GM23338 (cell line): ENCODE data around the gene TMEM11. TPM values are rescaled to one million over a fixed set of nuclear protein-coding genes. Genes with fewer than 3 reads are reported as not detected.

Experiments used
- ATAC-seq: fragments of 200-7000 bp; cut with Tn5 transposase; 3 replicates; pipeline ENCODE4 v1.9.1; 2020
- DNase-seq: peaks from one replicate; pipeline ENCODE4 v3.0.0-alpha.2; 2015; ENCODE audit warnings: low spot score
- H2AFZ ChIP-seq: fragments of 200-600 bp; sonication (generic); 2 replicates; pipeline ENCODE4 v1.8.0; 2016; ENCODE audit warnings: antibody characterized with exemption, mild to moderate bottlenecking, moderate library complexity
- H3F3A ChIP-seq: fragments of 200-600 bp; sonication (generic); replicated peaks from 2 replicates; pipeline ENCODE4 v1.8.0; 2017; ENCODE audit warnings: antibody characterized with exemption, mixed run types, low read depth
- H3K27ac ChIP-seq: fragments of 200-600 bp; sonication (generic); 2 replicates; pipeline ENCODE4 v1.6.1; 2016; ENCODE audit warnings: low read depth
- H3K27me3 ChIP-seq: fragments of 200-600 bp; sonication (generic); 2 replicates; pipeline ENCODE4 v1.8.0; 2016; ENCODE audit warnings: mild to moderate bottlenecking, mixed run types, moderate library complexity; ENCODE audit not compliant: insufficient read depth
- H3K36me3 ChIP-seq: fragments of 200-600 bp; sonication (generic); 2 replicates; pipeline ENCODE4 v1.8.0; 2016; ENCODE audit warnings: mild to moderate bottlenecking; ENCODE audit not compliant: insufficient read depth
- H3K4me1 ChIP-seq: fragments of 200-600 bp; sonication (generic); 2 replicates; pipeline ENCODE4 v1.8.0; 2016; ENCODE audit warnings: mild to moderate bottlenecking, moderate library complexity; ENCODE audit not compliant: insufficient read depth
- H3K4me2 ChIP-seq: fragments of 200-600 bp; sonication (generic); 2 replicates; pipeline ENCODE4 v1.7.1; 2017; ENCODE audit warnings: mixed run types
- H3K4me3 ChIP-seq: fragments of 200-600 bp; sonication (generic); 2 replicates; pipeline ENCODE4 v1.6.1; 2016; ENCODE audit warnings: mixed run types
- H3K79me2 ChIP-seq: fragments of 200-600 bp; sonication (generic); replicated peaks from 2 replicates; pipeline ENCODE4 v1.8.0; 2017; ENCODE audit warnings: mild to moderate bottlenecking; ENCODE audit not compliant: insufficient read depth
- H3K9me2 ChIP-seq: fragments of 200-600 bp; sonication (generic); 2 replicates; pipeline ENCODE4 v1.8.0; 2017; ENCODE audit not compliant: insufficient read depth
- H4K20me1 ChIP-seq: fragments of 200-600 bp; sonication (generic); replicated peaks from 2 replicates; pipeline ENCODE4 v1.8.0; 2017; ENCODE audit warnings: mild to moderate bottlenecking; ENCODE audit not compliant: insufficient read depth
- H3K27ac Mint-ChIP-seq: 2 replicates; pipeline ENCODE4 v1.8.0; 2020; ENCODE audit warnings: inconsistent platforms, mild to moderate bottlenecking, moderate library complexity, mixed read lengths
- H3K27me3 Mint-ChIP-seq: 3 replicates; pipeline ENCODE4 v1.8.0; 2022; ENCODE audit warnings: low read depth, mild to moderate bottlenecking, moderate library complexity, mixed read lengths, inconsistent platforms; ENCODE audit not compliant: insufficient read depth, poor library complexity
- H3K36me3 Mint-ChIP-seq: 3 replicates; pipeline ENCODE4 v1.8.0; 2021; ENCODE audit warnings: low read depth, mild to moderate bottlenecking, inconsistent platforms, moderate library complexity, mixed read lengths
- H3K4me1 Mint-ChIP-seq: 3 replicates; pipeline ENCODE4 v1.8.0; 2020; ENCODE audit warnings: mild to moderate bottlenecking, inconsistent platforms, mixed read lengths
- H3K4me3 Mint-ChIP-seq: 3 replicates; pipeline ENCODE4 v1.8.0; 2021; ENCODE audit warnings: moderate library complexity, mild to moderate bottlenecking, inconsistent platforms, mixed read lengths
- H3K9me3 Mint-ChIP-seq: 3 replicates; pipeline ENCODE4 v1.8.0; 2020; ENCODE audit warnings: moderate library complexity, mild to moderate bottlenecking, inconsistent platforms, mixed read lengths
- CREB1 ChIP-seq: fragments of 250-450 bp; sonication (Bioruptor Pico); IDR thresholded peaks from 2 replicates; pipeline ENCODE4 v1.5.0; 2020; ENCODE audit warnings: low read depth, mild to moderate bottlenecking, moderate library complexity
- EZH2 ChIP-seq: fragments of 200-600 bp; sonication (generic); IDR thresholded peaks from one replicate; pipeline ENCODE4 v1.8.0; 2017; ENCODE audit warnings: antibody characterized with exemption, mild to moderate bottlenecking, low read depth; ENCODE audit not compliant: unreplicated experiment
- EZH2phosphoT487 ChIP-seq: fragments of 200-600 bp; sonication (generic); IDR thresholded peaks from one replicate; pipeline ENCODE4 v1.8.1; 2018; ENCODE audit warnings: antibody characterized with exemption; ENCODE audit not compliant: unreplicated experiment
- JUNB ChIP-seq: IDR thresholded peaks from one replicate; pipeline ENCODE4 v1.6.1; 2016; ENCODE audit warnings: antibody characterized with exemption; ENCODE audit not compliant: unreplicated experiment
- NANOG ChIP-seq: IDR thresholded peaks from 2 replicates; pipeline ENCODE4 v1.6.1; 2016; ENCODE audit warnings: antibody characterized with exemption, borderline replicate concordance
- POLR2AphosphoS5 ChIP-seq: IDR thresholded peaks from 2 replicates; pipeline ENCODE4 v1.6.1; 2016; ENCODE audit warnings: antibody characterized with exemption, low read depth
- REST ChIP-seq: IDR thresholded peaks from one replicate; pipeline ENCODE4 v1.6.1; 2018; ENCODE audit warnings: antibody characterized with exemption; ENCODE audit not compliant: unreplicated experiment
- STAT1 ChIP-seq: IDR thresholded peaks from one replicate; pipeline ENCODE4 v1.6.1; 2016; ENCODE audit warnings: antibody characterized with exemption; ENCODE audit not compliant: unreplicated experiment
- ZNF114 ChIP-seq: fragments of 250-450 bp; sonication (Bioruptor Pico); IDR thresholded peaks from 2 replicates; pipeline ENCODE4 v1.5.0; 2020; ENCODE audit warnings: mild to moderate bottlenecking, moderate library complexity
- ZNF331 ChIP-seq: fragments of 250-450 bp; sonication (Bioruptor Pico); IDR thresholded peaks from 2 replicates; pipeline ENCODE4 v1.5.0; 2020; ENCODE audit warnings: low read depth, mild to moderate bottlenecking, moderate library complexity
- polyA plus RNA-seq: library from polyadenylated mRNA; unstranded; fragments of >200 nt; fragmentation: Nextera tagmentation; extraction: Ambion mirVana; gene quantifications from 2 replicates; pipeline ENCODE4 v1.2.1, GENCODE V29; 2016
- total RNA-seq: library from RNA; depleted of rRNA; stranded (reverse); fragments of >200 nt; shearing (Covaris generic); gene quantifications from 2 replicates; pipeline ENCODE4 v1.2.3, GENCODE V29; 2014
- TF ChIP-seq, protein P1 (sequence below): IDR thresholded peaks from 2 replicates; pipeline ENCODE4 v1.6.1; 2016; ENCODE audit warnings: antibody characterized with exemption
- TF ChIP-seq, protein P2 (sequence below): fragments of 250-450 bp; sonication (Bioruptor Pico); IDR thresholded peaks from 2 replicates; pipeline ENCODE4 v1.5.0; 2020; ENCODE audit warnings: mild to moderate bottlenecking, moderate library complexity

TMEM11 gene
- total and polyA plus RNA-seq, 2 experiments from 2014 or later: 38.5 to 90.2 TPM

DNA sequence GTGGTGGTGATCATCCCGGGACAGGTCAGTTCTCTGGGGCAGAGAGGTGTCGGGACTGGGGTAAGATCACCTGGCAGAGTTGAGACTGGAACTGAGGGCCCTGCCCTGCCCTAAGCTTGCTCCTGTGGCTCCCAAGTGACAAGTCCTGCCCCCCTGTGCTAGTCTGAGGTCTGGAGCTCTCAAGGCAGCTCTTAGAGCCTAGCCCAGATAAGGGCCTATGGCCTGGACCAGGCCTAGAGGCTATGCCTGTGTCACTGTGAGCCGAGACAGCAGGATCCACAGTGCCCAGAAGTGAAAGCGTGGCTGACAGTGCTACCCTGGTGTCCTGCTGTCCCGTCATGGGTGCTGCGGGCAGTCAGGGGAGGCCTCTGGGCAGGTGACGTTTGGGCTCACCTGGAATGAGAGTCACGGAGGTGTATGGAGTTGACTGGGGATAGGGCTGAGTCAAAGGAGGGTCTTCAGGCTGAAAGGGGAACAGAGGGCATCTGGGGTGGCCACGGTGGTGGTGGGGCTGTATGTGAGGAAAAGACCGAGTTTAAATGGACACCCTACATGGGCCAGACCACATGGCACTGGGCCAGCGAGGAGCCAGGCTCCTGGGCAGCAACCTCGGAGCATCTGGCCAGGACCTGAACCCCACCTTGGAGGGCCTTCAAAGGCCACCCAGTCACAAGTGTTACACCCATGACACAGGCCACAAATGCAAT is 33.7 kb upstream of the TMEM11 start:
- H3K4me2 ChIP-seq: no peak overlapping the region
- H3K27me3 Mint-ChIP-seq: peaks cover 9% of the 10 kb centered on the region
- no peak overlapping the region for H3K4me3 Mint-ChIP-seq
- no peak for ATAC-seq
- TF ChIP-seq EZH2 (no peak), STAT1 (no peak), CREB1 (CRISPR knock-in tag) (no peak), EZH2phosphoT487 (no peak), REST (no peak), POLR2AphosphoS5 (no peak), ZNF114 (CRISPR knock-in tag) (no peak), ZNF331 (CRISPR knock-in tag) (no peak), NANOG (no peak), JUNB (no peak)
- TF ChIP-seq, protein P1, sequence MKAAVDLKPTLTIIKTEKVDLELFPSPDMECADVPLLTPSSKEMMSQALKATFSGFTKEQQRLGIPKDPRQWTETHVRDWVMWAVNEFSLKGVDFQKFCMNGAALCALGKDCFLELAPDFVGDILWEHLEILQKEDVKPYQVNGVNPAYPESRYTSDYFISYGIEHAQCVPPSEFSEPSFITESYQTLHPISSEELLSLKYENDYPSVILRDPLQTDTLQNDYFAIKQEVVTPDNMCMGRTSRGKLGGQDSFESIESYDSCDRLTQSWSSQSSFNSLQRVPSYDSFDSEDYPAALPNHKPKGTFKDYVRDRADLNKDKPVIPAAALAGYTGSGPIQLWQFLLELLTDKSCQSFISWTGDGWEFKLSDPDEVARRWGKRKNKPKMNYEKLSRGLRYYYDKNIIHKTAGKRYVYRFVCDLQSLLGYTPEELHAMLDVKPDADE: no peak
- TF ChIP-seq, protein P2, sequence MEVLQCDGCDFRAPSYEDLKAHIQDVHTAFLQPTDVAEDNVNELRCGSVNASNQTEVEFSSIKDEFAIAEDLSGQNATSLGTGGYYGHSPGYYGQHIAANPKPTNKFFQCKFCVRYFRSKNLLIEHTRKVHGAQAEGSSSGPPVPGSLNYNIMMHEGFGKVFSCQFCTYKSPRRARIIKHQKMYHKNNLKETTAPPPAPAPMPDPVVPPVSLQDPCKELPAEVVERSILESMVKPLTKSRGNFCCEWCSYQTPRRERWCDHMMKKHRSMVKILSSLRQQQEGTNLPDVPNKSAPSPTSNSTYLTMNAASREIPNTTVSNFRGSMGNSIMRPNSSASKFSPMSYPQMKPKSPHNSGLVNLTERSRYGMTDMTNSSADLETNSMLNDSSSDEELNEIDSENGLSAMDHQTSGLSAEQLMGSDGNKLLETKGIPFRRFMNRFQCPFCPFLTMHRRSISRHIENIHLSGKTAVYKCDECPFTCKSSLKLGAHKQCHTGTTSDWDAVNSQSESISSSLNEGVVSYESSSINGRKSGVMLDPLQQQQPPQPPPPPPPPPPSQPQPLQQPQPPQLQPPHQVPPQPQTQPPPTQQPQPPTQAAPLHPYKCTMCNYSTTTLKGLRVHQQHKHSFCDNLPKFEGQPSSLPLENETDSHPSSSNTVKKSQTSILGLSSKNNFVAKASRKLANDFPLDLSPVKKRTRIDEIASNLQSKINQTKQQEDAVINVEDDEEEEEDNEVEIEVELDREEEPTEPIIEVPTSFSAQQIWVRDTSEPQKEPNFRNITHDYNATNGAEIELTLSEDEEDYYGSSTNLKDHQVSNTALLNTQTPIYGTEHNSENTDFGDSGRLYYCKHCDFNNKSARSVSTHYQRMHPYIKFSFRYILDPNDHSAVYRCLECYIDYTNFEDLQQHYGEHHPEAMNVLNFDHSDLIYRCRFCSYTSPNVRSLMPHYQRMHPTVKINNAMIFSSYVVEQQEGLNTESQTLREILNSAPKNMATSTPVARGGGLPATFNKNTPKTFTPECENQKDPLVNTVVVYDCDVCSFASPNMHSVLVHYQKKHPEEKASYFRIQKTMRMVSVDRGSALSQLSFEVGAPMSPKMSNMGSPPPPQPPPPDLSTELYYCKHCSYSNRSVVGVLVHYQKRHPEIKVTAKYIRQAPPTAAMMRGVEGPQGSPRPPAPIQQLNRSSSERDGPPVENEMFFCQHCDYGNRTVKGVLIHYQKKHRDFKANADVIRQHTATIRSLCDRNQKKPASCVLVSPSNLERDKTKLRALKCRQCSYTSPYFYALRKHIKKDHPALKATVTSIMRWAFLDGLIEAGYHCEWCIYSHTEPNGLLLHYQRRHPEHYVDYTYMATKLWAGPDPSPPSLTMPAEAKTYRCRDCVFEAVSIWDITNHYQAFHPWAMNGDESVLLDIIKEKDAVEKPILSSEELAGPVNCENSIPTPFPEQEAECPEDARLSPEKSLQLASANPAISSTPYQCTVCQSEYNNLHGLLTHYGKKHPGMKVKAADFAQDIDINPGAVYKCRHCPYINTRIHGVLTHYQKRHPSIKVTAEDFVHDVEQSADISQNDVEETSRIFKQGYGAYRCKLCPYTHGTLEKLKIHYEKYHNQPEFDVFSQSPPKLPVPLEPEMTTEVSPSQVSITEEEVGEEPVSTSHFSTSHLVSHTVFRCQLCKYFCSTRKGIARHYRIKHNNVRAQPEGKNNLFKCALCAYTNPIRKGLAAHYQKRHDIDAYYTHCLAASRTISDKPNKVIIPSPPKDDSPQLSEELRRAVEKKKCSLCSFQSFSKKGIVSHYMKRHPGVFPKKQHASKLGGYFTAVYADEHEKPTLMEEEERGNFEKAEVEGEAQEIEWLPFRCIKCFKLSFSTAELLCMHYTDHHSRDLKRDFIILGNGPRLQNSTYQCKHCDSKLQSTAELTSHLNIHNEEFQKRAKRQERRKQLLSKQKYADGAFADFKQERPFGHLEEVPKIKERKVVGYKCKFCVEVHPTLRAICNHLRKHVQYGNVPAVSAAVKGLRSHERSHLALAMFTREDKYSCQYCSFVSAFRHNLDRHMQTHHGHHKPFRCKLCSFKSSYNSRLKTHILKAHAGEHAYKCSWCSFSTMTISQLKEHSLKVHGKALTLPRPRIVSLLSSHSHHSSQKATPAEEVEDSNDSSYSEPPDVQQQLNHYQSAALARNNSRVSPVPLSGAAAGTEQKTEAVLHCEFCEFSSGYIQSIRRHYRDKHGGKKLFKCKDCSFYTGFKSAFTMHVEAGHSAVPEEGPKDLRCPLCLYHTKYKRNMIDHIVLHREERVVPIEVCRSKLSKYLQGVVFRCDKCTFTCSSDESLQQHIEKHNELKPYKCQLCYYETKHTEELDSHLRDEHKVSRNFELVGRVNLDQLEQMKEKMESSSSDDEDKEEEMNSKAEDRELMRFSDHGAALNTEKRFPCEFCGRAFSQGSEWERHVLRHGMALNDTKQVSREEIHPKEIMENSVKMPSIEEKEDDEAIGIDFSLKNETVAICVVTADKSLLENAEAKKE (CRISPR knock-in tag): no peak
- no peak for DNase-seq
- H3K4me1 ChIP-seq: peaks cover 3% of the 10 kb centered on the region; the same call in 1 of the 2 replicates
- H3K9me3 Mint-ChIP-seq: no peaks in the 10 kb centered on the region; the same call in 2 of the 3 replicates
- H3K27ac ChIP-seq: no peak overlapping the region
- no peaks in the 10 kb centered on the region for H3K36me3 ChIP-seq
- H3K36me3 Mint-ChIP-seq: no peaks in the 10 kb centered on the region
- no peak overlapping the region for H2AFZ ChIP-seq
- H3K4me1 Mint-ChIP-seq: peaks cover 3% of the 10 kb centered on the region; the same call in 2 of the 3 replicates
- H3K79me2 ChIP-seq: no peaks in the 10 kb centered on the region
- no peak overlapping the region for H3K27ac Mint-ChIP-seq
- H4K20me1 ChIP-seq: no peaks in the 10 kb centered on the region
- H3F3A ChIP-seq: no peaks in the 10 kb centered on the region
- no peaks in the 10 kb centered on the region for H3K9me2 ChIP-seq
- peaks cover 5% of the 10 kb centered on the region; the same call in 1 of the 2 replicates for H3K27me3 ChIP-seq
- H3K4me3 ChIP-seq: no peak overlapping the region
